Measurements from ENCODE around the gene MED25.

DNA sequence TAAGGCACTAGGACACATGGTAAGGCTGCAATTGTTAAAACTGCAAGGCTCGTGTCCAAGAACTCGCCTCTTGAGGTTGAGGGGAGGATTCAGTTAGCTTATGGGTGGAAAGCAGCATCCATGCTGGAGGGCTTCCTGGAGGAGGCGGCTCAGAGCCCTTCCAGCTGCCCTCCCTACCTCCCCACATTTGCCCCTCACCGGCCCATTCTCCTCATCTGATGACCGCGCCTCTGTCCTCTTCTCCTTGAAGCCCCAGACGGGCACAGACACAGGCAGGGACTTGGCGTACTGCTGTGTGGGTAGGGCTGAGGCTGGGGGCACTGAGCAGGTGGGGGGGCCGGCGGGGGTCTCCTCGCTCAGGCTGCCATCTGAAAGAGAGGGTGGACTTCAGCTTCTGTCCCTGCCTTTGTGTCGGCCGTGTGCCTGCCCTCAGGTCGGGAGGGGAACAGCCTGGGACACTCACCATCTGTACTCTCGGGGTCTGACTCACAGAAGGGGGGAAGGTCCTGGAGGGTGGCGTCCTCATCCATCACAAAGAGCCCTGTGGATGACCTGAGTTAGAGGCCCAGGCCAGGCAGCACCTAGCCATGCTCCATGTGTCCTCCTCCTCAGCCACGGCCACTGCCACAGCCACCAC, 53.4 kb downstream of the MED25 start:
- TF ChIP-seq POLR2A (IDR thresholded peaks at IDR 0.05; ENCODE audit: extremely low read depth, insufficient read length) = no peak
- TF ChIP-seq, protein P1, sequence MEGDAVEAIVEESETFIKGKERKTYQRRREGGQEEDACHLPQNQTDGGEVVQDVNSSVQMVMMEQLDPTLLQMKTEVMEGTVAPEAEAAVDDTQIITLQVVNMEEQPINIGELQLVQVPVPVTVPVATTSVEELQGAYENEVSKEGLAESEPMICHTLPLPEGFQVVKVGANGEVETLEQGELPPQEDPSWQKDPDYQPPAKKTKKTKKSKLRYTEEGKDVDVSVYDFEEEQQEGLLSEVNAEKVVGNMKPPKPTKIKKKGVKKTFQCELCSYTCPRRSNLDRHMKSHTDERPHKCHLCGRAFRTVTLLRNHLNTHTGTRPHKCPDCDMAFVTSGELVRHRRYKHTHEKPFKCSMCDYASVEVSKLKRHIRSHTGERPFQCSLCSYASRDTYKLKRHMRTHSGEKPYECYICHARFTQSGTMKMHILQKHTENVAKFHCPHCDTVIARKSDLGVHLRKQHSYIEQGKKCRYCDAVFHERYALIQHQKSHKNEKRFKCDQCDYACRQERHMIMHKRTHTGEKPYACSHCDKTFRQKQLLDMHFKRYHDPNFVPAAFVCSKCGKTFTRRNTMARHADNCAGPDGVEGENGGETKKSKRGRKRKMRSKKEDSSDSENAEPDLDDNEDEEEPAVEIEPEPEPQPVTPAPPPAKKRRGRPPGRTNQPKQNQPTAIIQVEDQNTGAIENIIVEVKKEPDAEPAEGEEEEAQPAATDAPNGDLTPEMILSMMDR (IDR thresholded peaks at IDR 0.05; ENCODE audit: low read depth, low read length) = no peak
- TF ChIP-seq, protein P2, sequence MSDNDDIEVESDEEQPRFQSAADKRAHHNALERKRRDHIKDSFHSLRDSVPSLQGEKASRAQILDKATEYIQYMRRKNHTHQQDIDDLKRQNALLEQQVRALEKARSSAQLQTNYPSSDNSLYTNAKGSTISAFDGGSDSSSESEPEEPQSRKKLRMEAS (IDR thresholded peaks at IDR 0.05; ENCODE audit: low read depth, low read length) = no peak
- TF ChIP-seq MYC (IDR thresholded peaks at IDR 0.05; ENCODE audit: low read depth, low read length) = no peak
